ENCODE measurements around the gene PTGDS.
A peak's percentile ranks its signal among the peaks of the same experiment; 100 is the strongest.

The PTGDS gene

GRCh38 chr9:136977649-136978072 is 357 bp downstream of the PTGDS start:
- POLR2A ChIA-PET: interaction anchor here (1.0 to 1.7 kb wide), 2 partner anchors 14 kb away, joined by 5 to 6 read pairs; partner anchors contain the start of gene PAXX

GRCh38 chr9:136978073-136978864 is 965 bp downstream of the PTGDS start:
- ChIA-PET CTCF (interaction anchor here (1.1 kb wide), 1 partner anchor 30 kb away, joined by 3 read pairs; no protein-coding TSS in a partner anchor), POLR2A (interaction anchor here (0.6 to 1.0 kb wide), 2 partner anchors 14 to 28 kb away, joined by 3 to 5 read pairs; partner anchors contain the start of gene PAXX)
- peak; percentile 96 for DNase-seq (ENCODE audit: extremely low spot score)
- TF ChIP-seq L3MBTL2 (conservative IDR thresholded peaks at IDR 0.05) (no peak), SUZ12 (IDR thresholded peaks at IDR 0.05) (no peak), FOXM1 (IDR thresholded peaks at IDR 0.05; ENCODE audit: borderline replicate concordance) (no peak), ARNT (IDR thresholded peaks at IDR 0.05) (no peak), PKNOX1 (IDR thresholded peaks at IDR 0.05) (no peak), LEF1 (IDR thresholded peaks at IDR 0.05; ENCODE audit: borderline replicate concordance) (no peak), HDGF (IDR thresholded peaks at IDR 0.05; ENCODE audit: borderline replicate concordance) (no peak), FOXK2 (IDR thresholded peaks at IDR 0.05) (no peak), BHLHE40 (IDR thresholded peaks at IDR 0.05; ENCODE audit: borderline replicate concordance) (no peak), TARDBP (IDR thresholded peaks at IDR 0.05) (no peak), CTBP1 (IDR thresholded peaks at IDR 0.05; ENCODE audit: borderline replicate concordance) (no peak), FOXA1 (IDR thresholded peaks at IDR 0.05) (no peak), SP1 (IDR thresholded peaks at IDR 0.05) (no peak), ELF4 (IDR thresholded peaks at IDR 0.05) (no peak), NFRKB (IDR thresholded peaks at IDR 0.05) (no peak), ZNF384 (IDR thresholded peaks at IDR 0.05) (no peak)

More at GRCh38 chr9:136977649-136978072, 357 bp downstream of the PTGDS start:
- CTCF ChIA-PET: no interaction called here
- no peak for DNase-seq (ENCODE audit: extremely low spot score)
- TF ChIP-seq TARDBP (IDR thresholded peaks at IDR 0.05): no peak
- TF ChIP-seq PKNOX1 (IDR thresholded peaks at IDR 0.05): no peak
- no peak for TF ChIP-seq L3MBTL2 (conservative IDR thresholded peaks at IDR 0.05)
- TF ChIP-seq ARNT (IDR thresholded peaks at IDR 0.05): no peak
- TF ChIP-seq SUZ12 (IDR thresholded peaks at IDR 0.05): no peak
- no peak for TF ChIP-seq HDGF (IDR thresholded peaks at IDR 0.05; ENCODE audit: borderline replicate concordance)
- TF ChIP-seq ELF4 (IDR thresholded peaks at IDR 0.05): no peak
- no peak for TF ChIP-seq CTBP1 (IDR thresholded peaks at IDR 0.05; ENCODE audit: borderline replicate concordance)
- TF ChIP-seq NFRKB (IDR thresholded peaks at IDR 0.05): no peak
- no peak for TF ChIP-seq SP1 (IDR thresholded peaks at IDR 0.05)
- TF ChIP-seq ZNF384 (IDR thresholded peaks at IDR 0.05): no peak
- TF ChIP-seq LEF1 (IDR thresholded peaks at IDR 0.05; ENCODE audit: borderline replicate concordance): no peak
- TF ChIP-seq BHLHE40 (IDR thresholded peaks at IDR 0.05; ENCODE audit: borderline replicate concordance): no peak
- TF ChIP-seq FOXK2 (IDR thresholded peaks at IDR 0.05): no peak
- no peak for TF ChIP-seq FOXA1 (IDR thresholded peaks at IDR 0.05)

GRCh38 chr9:136978865-136979544 is 1.7 kb downstream of the PTGDS start:
- TF ChIP-seq BHLHE40 (IDR thresholded peaks at IDR 0.05; ENCODE audit: borderline replicate concordance) (no peak), FOXM1 (IDR thresholded peaks at IDR 0.05; ENCODE audit: borderline replicate concordance) (no peak), L3MBTL2 (conservative IDR thresholded peaks at IDR 0.05) (no peak), FOXA1 (IDR thresholded peaks at IDR 0.05) (no peak), LEF1 (IDR thresholded peaks at IDR 0.05; ENCODE audit: borderline replicate concordance) (no peak), SUZ12 (IDR thresholded peaks at IDR 0.05) (no peak), NFRKB (IDR thresholded peaks at IDR 0.05) (no peak), SP1 (IDR thresholded peaks at IDR 0.05) (no peak), HDGF (IDR thresholded peaks at IDR 0.05; ENCODE audit: borderline replicate concordance) (no peak), ARNT (IDR thresholded peaks at IDR 0.05) (no peak), CTBP1 (IDR thresholded peaks at IDR 0.05; ENCODE audit: borderline replicate concordance) (no peak)
- ChIA-PET POLR2A (interaction anchor here (0.6 to 1.0 kb wide), 2 partner anchors 13 to 28 kb away, joined by 3 to 5 read pairs; partner anchors contain the start of gene PAXX), CTCF (interaction anchor here (1.1 kb wide), 1 partner anchor 31 kb away, joined by 3 read pairs; no protein-coding TSS in a partner anchor)
- DNase-seq (ENCODE audit: extremely low spot score): no peak

- ChIA-PET CTCF (no interaction called here), POLR2A (no interaction called here)
- no peak for TF ChIP-seq L3MBTL2 (conservative IDR thresholded peaks at IDR 0.05)
- TF ChIP-seq FOXK2 (IDR thresholded peaks at IDR 0.05): no peak
- TF ChIP-seq ZNF384 (IDR thresholded peaks at IDR 0.05): no peak
- TF ChIP-seq CTBP1 (IDR thresholded peaks at IDR 0.05; ENCODE audit: borderline replicate concordance): no peak
- no peak for DNase-seq (ENCODE audit: extremely low spot score)
Observed at GRCh38 chr9:136979769-136980587, 2.7 kb downstream of the PTGDS start.

GRCh38 chr9:136980669-136981478 is 3.6 kb downstream of the PTGDS start:
- DNase-seq (ENCODE audit: extremely low spot score): no peak
- POLR2A ChIA-PET: interaction anchor here (1.7 kb wide), 1 partner anchor 11 kb away, joined by 12 read pairs; no protein-coding TSS in a partner anchor
- no peak for TF ChIP-seq FOXK2 (IDR thresholded peaks at IDR 0.05)
- TF ChIP-seq ARNT (IDR thresholded peaks at IDR 0.05): no peak
- TF ChIP-seq ZNF384 (IDR thresholded peaks at IDR 0.05): no peak
- CTCF ChIA-PET: interaction anchor here (0.6 kb wide), 1 partner anchor 280 kb away, joined by 3 read pairs; no protein-coding TSS in a partner anchor
